PC-9 (cell line): ENCODE results near the gene ANKS6. TPM values are rescaled to one million over a fixed set of nuclear protein-coding genes. Genes with fewer than 3 reads are reported as not detected.

ENCODE experiments used
- BruUV-seq: library from RNA; stranded (reverse); fragments of 400-500 nt; replicated peaks from 2 replicates; lab custom pipeline; 2021; lab: Mats Ljungman, UMichigan
- CTCF ChIA-PET: fragments of 300-600 bp; sonication (Branson Sonifier 250); formaldehyde crosslinking; loops from one replicate; lab custom pipeline; 2022; ENCODE audit warnings: antibody characterized with exemption; lab: Charles Lee
- POLR2A ChIA-PET: fragments of 300-600 bp; sonication (Branson Sonifier 250); formaldehyde crosslinking; loops from one replicate; lab custom pipeline; 2022; ENCODE audit warnings: antibody characterized with exemption; ENCODE audit not compliant: unreplicated experiment; lab: Charles Lee
- DNase-seq, 2 experiments: peaks; one replicate each; pipeline versions ENCODE4 v3.0.0 to v3.0.0-alpha.2; 2015 to 2022; ENCODE audit warnings: mixed read lengths in 1 of 2
- H2AFZ ChIP-seq: fragments of 200-600 bp; sonication (generic); 2 replicates; pipeline ENCODE4 v1.8.1; 2017; ENCODE audit warnings: antibody characterized with exemption
- H3F3A ChIP-seq: fragments of 200-600 bp; sonication (generic); 2 replicates; pipeline ENCODE4 v1.8.1; 2017; ENCODE audit warnings: antibody characterized with exemption, mild to moderate bottlenecking, low read depth; ENCODE audit not compliant: insufficient read depth
- H3K27ac ChIP-seq: fragments of 200-600 bp; sonication (generic); 2 replicates; pipeline ENCODE4 v1.6.1; 2016; ENCODE audit warnings: mixed run types
- H3K27me3 ChIP-seq: fragments of 200-600 bp; sonication (generic); 2 replicates; pipeline ENCODE4 v1.6.1; 2016; ENCODE audit warnings: low read depth, mixed run types; ENCODE audit not compliant: insufficient read depth
- H3K36me3 ChIP-seq: fragments of 200-600 bp; sonication (generic); 2 replicates; pipeline ENCODE4 v1.6.1; 2016; ENCODE audit warnings: low read depth, mixed run types
- H3K4me1 ChIP-seq: fragments of 200-600 bp; sonication (generic); replicated peaks from 2 replicates; pipeline ENCODE4 v1.6.1; 2016; ENCODE audit warnings: mixed run types; ENCODE audit not compliant: insufficient read depth
- H3K4me2 ChIP-seq: fragments of 200-600 bp; sonication (generic); 2 replicates; pipeline ENCODE4 v1.6.1; 2017; ENCODE audit warnings: mixed run types
- H3K4me3 ChIP-seq: fragments of 200-600 bp; sonication (generic); 2 replicates; pipeline ENCODE4 v1.6.1; 2016; ENCODE audit warnings: mixed run types
- H3K79me2 ChIP-seq: fragments of 200-600 bp; sonication (generic); 2 replicates; pipeline ENCODE4 v1.6.1; 2017; ENCODE audit warnings: low read depth, mixed run types
- H3K9me2 ChIP-seq: fragments of 200-600 bp; sonication (generic); 2 replicates; pipeline ENCODE4 v1.8.1; 2017; ENCODE audit warnings: mild to moderate bottlenecking; ENCODE audit not compliant: insufficient read depth
- H3K9me3 ChIP-seq: fragments of 200-600 bp; sonication (generic); 2 replicates; pipeline ENCODE4 v1.8.1; 2016; ENCODE audit warnings: low read depth; ENCODE audit not compliant: insufficient read depth
- H4K20me1 ChIP-seq: fragments of 200-600 bp; sonication (generic); 2 replicates; pipeline ENCODE4 v1.8.1; 2017; ENCODE audit not compliant: insufficient read depth
- CTCF ChIP-seq: fragments of 200-600 bp; sonication (generic); conservative IDR thresholded peaks from 2 replicates; pipeline ENCODE4 v1.6.1; 2017; ENCODE audit warnings: mixed run types, antibody characterized with exemption, mild to moderate bottlenecking, moderate library complexity
- EZH2 ChIP-seq: fragments of 200-600 bp; sonication (generic); IDR thresholded peaks from 2 replicates; pipeline ENCODE4 v1.8.0; 2017; ENCODE audit warnings: antibody characterized with exemption, low read depth
- intact Hi-C: fragments of 100-400 bp; cut with micrococcal nuclease; formaldehyde crosslinking; loops from one replicate; pipeline ENCODE4 v1.10.0; 2022; ENCODE audit not compliant: unreplicated experiment
- total RNA-seq: library from RNA; stranded (reverse); gene quantifications from 2 replicates; pipeline ENCODE4 v1.2.3, GENCODE V29; 2021

ANKS6 gene
- total RNA-seq, 1 experiment from 2014 or later: 74.7 TPM

- peaks cover 65% of the 10 kb centered on the region for H3K79me2 ChIP-seq
- POLR2A ChIA-PET: no interaction called here
- peaks cover 45% of the 10 kb centered on the region for H3K4me1 ChIP-seq
- H3K4me3 ChIP-seq: no peak overlapping the region
- H3K27me3 ChIP-seq: no peaks in the 10 kb centered on the region
- TSS peak; percentile 5 for BruUV-seq
- TF ChIP-seq EZH2 (no peak), CTCF (no peak)
- intact Hi-C loops: loop anchor here (10.0 kb wide), 4 partner anchors 218 to 718 kb away; no protein-coding TSS in a partner anchor
- H3K9me2 ChIP-seq: no peaks in the 10 kb centered on the region
- peak overlapping the region; percentile 44 for H3K4me2 ChIP-seq
- H4K20me1 ChIP-seq: no peaks in the 10 kb centered on the region
- no peaks in the 10 kb centered on the region for H3K9me3 ChIP-seq
- no peak overlapping the region for H2AFZ ChIP-seq
- peak in 1 of 2 experiments; percentile 53 for DNase-seq
- H3K27ac ChIP-seq: peak overlapping the region; percentile 28
- H3F3A ChIP-seq: peaks cover 25% of the 10 kb centered on the region; the same call in 1 of the 2 replicates
- H3K36me3 ChIP-seq: peaks cover 15% of the 10 kb centered on the region; the same call in 1 of the 2 replicates
- CTCF ChIA-PET: no interaction called here
These were observed 3.3 kb downstream of the ANKS6 start for GRCh38 chr9:98793031-98793430.

DNA sequence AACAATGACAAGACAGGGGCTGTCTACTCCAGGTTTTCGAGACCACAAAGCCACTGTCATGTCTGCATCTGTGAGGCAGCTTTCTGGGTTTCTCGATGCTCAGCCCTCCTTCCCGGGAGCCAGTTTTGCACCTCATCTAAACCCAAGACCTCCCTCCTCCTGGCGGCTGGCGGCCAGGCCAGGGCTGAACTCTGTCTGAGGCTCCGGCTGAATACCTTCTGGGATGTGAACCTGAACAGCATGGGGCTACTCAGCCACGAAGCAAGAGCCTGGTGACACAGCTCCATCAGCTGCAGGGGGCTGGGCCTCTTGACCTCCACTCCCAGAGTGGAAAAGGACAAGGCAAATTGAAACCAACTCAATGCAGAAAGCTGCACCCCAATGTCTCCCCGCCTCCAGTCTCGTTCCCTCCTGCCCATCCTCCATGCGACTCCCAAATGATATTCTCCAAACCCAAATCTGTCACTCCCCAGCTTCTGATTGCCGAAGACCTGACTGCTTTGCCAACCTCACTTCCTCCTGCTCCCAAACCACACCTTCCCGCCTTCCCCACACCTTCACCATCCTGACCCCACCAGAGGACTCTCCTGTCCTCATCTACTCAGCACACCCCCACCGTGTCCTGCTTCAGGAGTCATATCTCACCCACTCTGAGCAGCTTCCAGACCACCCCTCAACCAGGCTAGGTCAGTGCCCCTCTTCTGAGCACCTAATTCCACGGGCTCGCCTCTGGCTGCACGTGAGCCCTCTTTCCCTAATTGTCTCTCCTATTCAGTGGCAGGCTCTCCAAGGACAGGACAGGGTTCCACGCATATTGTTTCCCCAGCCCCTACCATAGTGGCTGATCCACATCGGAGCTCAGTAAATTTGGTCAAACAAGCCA is 4.5 kb downstream of the ANKS6 start:
- peak; percentile 40 to 54 for DNase-seq
- no peaks in the 10 kb centered on the region for H3K9me3 ChIP-seq
- no peaks in the 10 kb centered on the region for H4K20me1 ChIP-seq
- H3K4me3 ChIP-seq: no peak overlapping the region
- BruUV-seq: no TSS peak
- no peaks in the 10 kb centered on the region for H3K9me2 ChIP-seq
- H3K4me2 ChIP-seq: peak overlapping the region; percentile 44
- H3K79me2 ChIP-seq: peaks cover 72% of the 10 kb centered on the region
- H2AFZ ChIP-seq: no peak overlapping the region
- CTCF ChIA-PET: interaction anchor here (0.6 to 1.2 kb wide), 4 partner anchors 10 to 371 kb away, joined by 3 to 8 read pairs (median 3); no protein-coding TSS in a partner anchor
- peaks cover 15% of the 10 kb centered on the region; the same call in 1 of the 2 replicates for H3K36me3 ChIP-seq
- peaks cover 56% of the 10 kb centered on the region for H3K4me1 ChIP-seq
- POLR2A ChIA-PET: interaction anchor here (0.6 to 0.7 kb wide), 2 partner anchors 11 to 12 kb away, joined by 3 to 10 read pairs; no protein-coding TSS in a partner anchor
- TF ChIP-seq CTCF: no peak
- TF ChIP-seq EZH2: no peak
- H3F3A ChIP-seq: peaks cover 25% of the 10 kb centered on the region; the same call in 1 of the 2 replicates
- H3K27ac ChIP-seq: peak overlapping the region; percentile 42
- H3K27me3 ChIP-seq: no peaks in the 10 kb centered on the region
- intact Hi-C loops: loop anchor here (1.0 to 10.0 kb wide), 10 partner anchors 10 to 717 kb away; no protein-coding TSS in a partner anchor

- CTCF ChIA-PET: interaction anchor here (0.6 to 1.2 kb wide), 3 partner anchors 11 to 73 kb away, joined by 3 to 8 read pairs (median 3); no protein-coding TSS in a partner anchor
- TF ChIP-seq CTCF (peak; percentile 100), EZH2 (no peak)
- BruUV-seq: no TSS peak
- intact Hi-C loops: loop anchor here (1.0 to 10.0 kb wide), 10 partner anchors 9 to 716 kb away; no protein-coding TSS in a partner anchor
- H3K4me3 ChIP-seq: 0 out of 2 replicates have a peak overlapping the region, but pooled peaks have one; percentile 30
- no peaks in the 10 kb centered on the region for H3K27me3 ChIP-seq
- H3K36me3 ChIP-seq: peaks cover 15% of the 10 kb centered on the region; the same call in 1 of the 2 replicates
- peaks cover 25% of the 10 kb centered on the region; the same call in 1 of the 2 replicates for H3F3A ChIP-seq
- no peaks in the 10 kb centered on the region for H4K20me1 ChIP-seq
- POLR2A ChIA-PET: interaction anchor here (0.6 kb wide), 1 partner anchor 11 kb away, joined by 10 read pairs; no protein-coding TSS in a partner anchor
- H3K4me2 ChIP-seq: peak overlapping the region; percentile 66
- DNase-seq: peak; percentile 92 to 96
- peak overlapping the region; percentile 70 for H3K27ac ChIP-seq
- peaks cover 72% of the 10 kb centered on the region for H3K79me2 ChIP-seq
- H3K4me1 ChIP-seq: peaks cover 59% of the 10 kb centered on the region
- H2AFZ ChIP-seq: no peak overlapping the region
- H3K9me3 ChIP-seq: no peaks in the 10 kb centered on the region
- no peaks in the 10 kb centered on the region for H3K9me2 ChIP-seq
These were observed 5.3 kb downstream of the ANKS6 start for GRCh38 chr9:98790842-98791607.
